Measurements from ENCODE around the gene MBD3L1.

Gene MBD3L1

GRCh38 chr19:8820234-8820633, 11.9 kb upstream of the MBD3L1 start:
- ChIA-PET CTCF (no interaction called here), POLR2A (ENCODE audit: low non-redundant PET) (no interaction called here)
- TF ChIP-seq CTCF (conservative IDR thresholded peaks at IDR 0.05; ENCODE audit: low read depth), result no peak
- no peak for DNase-seq (ENCODE audit: low spot score)
- no peak overlapping the region for H3K27ac ChIP-seq

GRCh38 chr19:8821748-8822241, 10.4 kb upstream of the MBD3L1 start:
- CTCF ChIA-PET, result no interaction called here
- no peak for DNase-seq (ENCODE audit: low spot score)
- no peak overlapping the region for H3K27ac ChIP-seq
- TF ChIP-seq CTCF (conservative IDR thresholded peaks at IDR 0.05; ENCODE audit: low read depth), result no peak
- POLR2A ChIA-PET (ENCODE audit: low non-redundant PET), result no interaction called here

GRCh38 chr19:8826371-8826770, 5.8 kb upstream of the MBD3L1 start:
- no peak overlapping the region for H3K27ac ChIP-seq
- CTCF ChIA-PET, result interaction anchor here (0.7 kb wide), 1 partner anchor 28 kb away, joined by 3 read pairs; no protein-coding TSS in a partner anchor
- POLR2A ChIA-PET (ENCODE audit: low non-redundant PET), result no interaction called here
- no peak for DNase-seq (ENCODE audit: low spot score)
- no peak for TF ChIP-seq CTCF (conservative IDR thresholded peaks at IDR 0.05; ENCODE audit: low read depth)

- CTCF ChIA-PET, result interaction anchor here (0.6 kb wide), 1 partner anchor 945 kb away, joined by 3 read pairs; no protein-coding TSS in a partner anchor
- no peak overlapping the region for H3K27ac ChIP-seq
- no peak for TF ChIP-seq CTCF (conservative IDR thresholded peaks at IDR 0.05; ENCODE audit: low read depth)
- DNase-seq (ENCODE audit: low spot score), result no peak
- POLR2A ChIA-PET (ENCODE audit: low non-redundant PET), result no interaction called here
These were observed 4.9 kb upstream of the MBD3L1 start for GRCh38 chr19:8827277-8827676.

- POLR2A ChIA-PET (ENCODE audit: low non-redundant PET), result no interaction called here
- no peak for TF ChIP-seq CTCF (conservative IDR thresholded peaks at IDR 0.05; ENCODE audit: low read depth)
- H3K27ac ChIP-seq, result peak overlapping the region; percentile 96
- CTCF ChIA-PET, result interaction anchor here (0.6 kb wide), 1 partner anchor 888 kb away, joined by 3 read pairs; no protein-coding TSS in a partner anchor
- DNase-seq (ENCODE audit: low spot score), result no peak
These were observed 804 bp upstream of the MBD3L1 start for GRCh38 chr19:8831373-8831772.

- DNase-seq (ENCODE audit: low spot score), result peak; percentile 52
- ChIA-PET CTCF (no interaction called here), POLR2A (ENCODE audit: low non-redundant PET) (no interaction called here)
These were observed 395 bp upstream of the MBD3L1 start for GRCh38 chr19:8831832-8832131.

More at GRCh38 chr19:8831832-8832131, 395 bp upstream of the MBD3L1 start:
- no peak for TF ChIP-seq CTCF (conservative IDR thresholded peaks at IDR 0.05; ENCODE audit: low read depth)
- H3K27ac ChIP-seq, result peak overlapping the region; percentile 96

All from RWPE1 (cell line).